Natural killer cell (primary cell): Measurements from ENCODE around the gene PARD3B. TPM values are rescaled to one million over a fixed set of nuclear protein-coding genes. Genes with fewer than 3 reads are reported as not detected.

Source experiments
- ATAC-seq, 3 donors: fragments of 150-1000 bp in 2 of 3; fragments of 200-7000 bp in 1 of 3; cut with Tn5 transposase; 1 replicate in 1 of 3; 2 replicates in 2 of 3; pipeline ENCODE4 v1.10.0; 2021; ENCODE audit warnings: mild to moderate bottlenecking in 2 of 3, moderate library complexity in 2 of 3
- DNase-seq, 2 donors: peaks; one replicate each; pipeline versions ENCODE4 v3.0.0 to v3.0.0-alpha.2; 2013 to 2021; ENCODE audit warnings: mixed read lengths in 1 of 2
- H3K27ac ChIP-seq: one replicate; pipeline ENCODE4 v1.5.1; 2013; ENCODE audit warnings: mild to moderate bottlenecking, low read length
- H3K27me3 ChIP-seq: one replicate; pipeline ENCODE4 v1.6.1; 2013; ENCODE audit warnings: low read length; ENCODE audit not compliant: control insufficient read depth, insufficient read depth
- H3K36me3 ChIP-seq: one replicate; pipeline ENCODE4 v1.6.1; 2013; ENCODE audit warnings: low read length; ENCODE audit not compliant: control insufficient read depth, insufficient read depth
- H3K4me1 ChIP-seq: one replicate; pipeline ENCODE4 v1.6.1; 2013; ENCODE audit warnings: low read length; ENCODE audit not compliant: control insufficient read depth, insufficient read depth
- H3K4me3 ChIP-seq: one replicate; pipeline ENCODE4 v1.5.1; 2013; ENCODE audit warnings: low read length
- H3K9me3 ChIP-seq: one replicate; pipeline ENCODE4 v1.6.1; 2013; ENCODE audit warnings: low read length; ENCODE audit not compliant: control insufficient read depth, insufficient read depth
- H3K27ac Mint-ChIP-seq, 2 donors: one replicate each; pipeline ENCODE4 v1.8.0; 2022; ENCODE audit warnings: mild to moderate bottlenecking in 2 of 2, mixed read lengths in 2 of 2, moderate library complexity in 1 of 2
- H3K27me3 Mint-ChIP-seq, 2 donors: one replicate each; pipeline ENCODE4 v1.8.0; 2022; ENCODE audit warnings: low read depth in 2 of 2, mixed read lengths in 2 of 2
- H3K36me3 Mint-ChIP-seq: one replicate; pipeline ENCODE4 v1.8.0; 2022; ENCODE audit warnings: mixed read lengths
- H3K4me1 Mint-ChIP-seq, 2 donors: one replicate each; pipeline ENCODE4 v1.8.0; 2022; ENCODE audit warnings: mixed read lengths in 2 of 2
- H3K4me3 Mint-ChIP-seq: one replicate; pipeline ENCODE4 v1.8.0; 2022; ENCODE audit warnings: mild to moderate bottlenecking, moderate library complexity, mixed read lengths
- H3K9me3 Mint-ChIP-seq, 2 donors: one replicate each; pipeline ENCODE4 v1.8.0; 2022; ENCODE audit warnings: mixed read lengths in 2 of 2
- WGBS: methylation state at CpG from one replicate; pipeline ENCODE4 v1.1.7; 2013; ENCODE audit warnings: missing lambda C conversion rate; ENCODE audit not compliant: insufficient coverage; 5-methylcytosine and 5-hydroxymethylcytosine counted together
- intact Hi-C: fragments of 100-400 bp; cut with micrococcal nuclease; formaldehyde crosslinking; loops from one replicate; pipeline ENCODE4 v1.14.2; 2022
- total RNA-seq, 4 donors: library from RNA; stranded (reverse); fragments of 120-200 nt in 1 of 4; gene quantifications; one replicate each; pipeline versions ENCODE4 v1.2.3 to v1.2.4, GENCODE V29; 2013 to 2022
- TF ChIP-seq, protein P1 (sequence below): fragments of 200-600 bp; IDR thresholded peaks from one replicate; pipeline ENCODE4 v1.8.0; 2022; ENCODE audit warnings: antibody characterized with exemption

The PARD3B gene
- total RNA-seq, 3 donors from 2014 or later (not counting 1 experiment from before 2014, with no cell fraction given), result 0.13 to 0.45 TPM; not detected in 1

DNA sequence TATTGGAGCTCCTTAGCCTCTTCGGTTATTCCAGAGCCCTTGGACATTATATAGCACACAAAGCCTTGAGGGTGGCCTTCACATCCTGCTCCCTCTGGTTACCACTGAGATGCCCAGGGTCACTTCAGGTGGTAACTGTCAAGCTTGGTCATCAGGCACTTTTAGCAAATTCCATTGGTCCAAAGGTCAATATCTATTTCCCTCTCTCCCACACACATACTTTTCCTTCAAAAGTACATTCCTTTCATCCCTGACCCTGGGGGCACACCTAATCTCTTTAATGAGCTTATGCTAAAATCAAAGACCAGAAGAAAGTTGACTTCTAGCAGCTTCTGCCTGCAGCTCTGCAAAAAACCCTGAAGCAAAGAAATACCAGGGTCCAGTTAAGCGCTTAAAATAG lies 965.1 kb downstream of the PARD3B start:
- no peak overlapping the region for H3K4me3 ChIP-seq
- no peak overlapping the region for H3K27ac ChIP-seq
- TF ChIP-seq, protein P1, sequence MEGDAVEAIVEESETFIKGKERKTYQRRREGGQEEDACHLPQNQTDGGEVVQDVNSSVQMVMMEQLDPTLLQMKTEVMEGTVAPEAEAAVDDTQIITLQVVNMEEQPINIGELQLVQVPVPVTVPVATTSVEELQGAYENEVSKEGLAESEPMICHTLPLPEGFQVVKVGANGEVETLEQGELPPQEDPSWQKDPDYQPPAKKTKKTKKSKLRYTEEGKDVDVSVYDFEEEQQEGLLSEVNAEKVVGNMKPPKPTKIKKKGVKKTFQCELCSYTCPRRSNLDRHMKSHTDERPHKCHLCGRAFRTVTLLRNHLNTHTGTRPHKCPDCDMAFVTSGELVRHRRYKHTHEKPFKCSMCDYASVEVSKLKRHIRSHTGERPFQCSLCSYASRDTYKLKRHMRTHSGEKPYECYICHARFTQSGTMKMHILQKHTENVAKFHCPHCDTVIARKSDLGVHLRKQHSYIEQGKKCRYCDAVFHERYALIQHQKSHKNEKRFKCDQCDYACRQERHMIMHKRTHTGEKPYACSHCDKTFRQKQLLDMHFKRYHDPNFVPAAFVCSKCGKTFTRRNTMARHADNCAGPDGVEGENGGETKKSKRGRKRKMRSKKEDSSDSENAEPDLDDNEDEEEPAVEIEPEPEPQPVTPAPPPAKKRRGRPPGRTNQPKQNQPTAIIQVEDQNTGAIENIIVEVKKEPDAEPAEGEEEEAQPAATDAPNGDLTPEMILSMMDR, result no peak
- no peaks in the 10 kb centered on the region for H3K36me3 ChIP-seq
- Mint-ChIP-seq H3K36me3 (no peaks in the 10 kb centered on the region), H3K27ac (no peak overlapping the region), H3K9me3 (no peaks in the 10 kb centered on the region), H3K4me3 (no peak overlapping the region), H3K27me3 (no peaks in the 10 kb centered on the region), H3K4me1 (no peaks in the 10 kb centered on the region)
- intact Hi-C loops, result no loop called here
- no peaks in the 10 kb centered on the region for H3K27me3 ChIP-seq
- DNase-seq, result no peak
- no peaks in the 10 kb centered on the region for H3K9me3 ChIP-seq
- H3K4me1 ChIP-seq, result no peaks in the 10 kb centered on the region
- WGBS, result 78% methylated on average over 1 of the region's 2 CpGs
- no peak for ATAC-seq

DNA sequence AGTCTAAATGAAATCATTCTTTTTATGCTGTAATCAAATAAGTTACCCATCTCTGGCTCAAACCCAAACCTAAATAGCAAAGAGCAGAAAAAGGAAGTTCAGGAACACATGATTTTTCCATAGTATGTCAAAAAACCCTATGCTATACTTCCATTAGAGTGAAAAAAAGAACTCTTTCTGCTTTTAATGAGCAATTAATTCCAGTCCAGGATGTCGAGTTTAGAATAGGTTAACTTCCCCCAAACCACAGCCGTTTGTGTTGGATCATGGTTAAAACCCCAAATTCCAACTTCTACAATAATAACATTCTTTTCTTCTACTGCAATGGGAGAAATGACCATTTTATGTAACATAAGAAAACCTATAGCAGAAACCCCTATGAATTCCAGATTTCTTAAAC lies 965.9 kb downstream of the PARD3B start:
- DNase-seq (no peak), ATAC-seq (no peak)
- TF ChIP-seq, protein P1, result no peak
- WGBS, result no CpG with 5 or more reads among the region's 2 CpGs
- no peaks in the 10 kb centered on the region for H3K4me1 ChIP-seq
- H3K9me3 ChIP-seq, result no peaks in the 10 kb centered on the region
- no peak overlapping the region for H3K4me3 ChIP-seq
- H3K4me1 Mint-ChIP-seq, result no peaks in the 10 kb centered on the region
- no peak overlapping the region for H3K27ac Mint-ChIP-seq
- no peak overlapping the region for H3K4me3 Mint-ChIP-seq
- H3K27me3 ChIP-seq, result no peaks in the 10 kb centered on the region
- no peaks in the 10 kb centered on the region for H3K36me3 ChIP-seq
- intact Hi-C loops, result no loop called here
- H3K27me3 Mint-ChIP-seq, result no peaks in the 10 kb centered on the region
- no peaks in the 10 kb centered on the region for H3K9me3 Mint-ChIP-seq
- no peaks in the 10 kb centered on the region for H3K36me3 Mint-ChIP-seq
- no peak overlapping the region for H3K27ac ChIP-seq

DNA sequence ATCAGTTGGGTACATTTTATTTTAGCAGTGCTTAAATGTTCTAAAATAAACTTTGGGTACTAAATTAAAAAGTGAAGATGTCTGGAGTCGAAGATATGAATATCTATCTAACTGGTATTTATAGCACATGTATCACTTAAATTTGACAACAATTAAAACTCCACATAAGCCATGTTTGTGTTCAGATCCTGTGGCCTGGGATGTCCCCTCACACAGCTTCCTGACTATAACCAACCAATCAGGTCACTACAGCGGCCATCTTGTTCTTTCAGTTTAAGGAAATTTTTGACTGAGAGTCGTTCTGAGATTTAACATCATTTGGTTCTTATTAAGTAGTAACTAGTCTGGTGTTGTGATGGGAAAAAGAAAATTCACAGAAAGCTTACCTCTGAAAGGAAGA lies 966.4 kb downstream of the PARD3B start:
- no peak overlapping the region for H3K4me3 Mint-ChIP-seq
- Histone ChIP-seq H3K4me3 (no peak overlapping the region), H3K27me3 (no peaks in the 10 kb centered on the region), H3K4me1 (no peaks in the 10 kb centered on the region), H3K9me3 (no peaks in the 10 kb centered on the region), H3K36me3 (no peaks in the 10 kb centered on the region), H3K27ac (no peak overlapping the region)
- intact Hi-C loops, result no loop called here
- H3K36me3 Mint-ChIP-seq, result no peaks in the 10 kb centered on the region
- TF ChIP-seq, protein P1, result no peak
- DNase-seq, result no peak
- no peaks in the 10 kb centered on the region for H3K4me1 Mint-ChIP-seq
- ATAC-seq, result no peak
- H3K9me3 Mint-ChIP-seq, result no peaks in the 10 kb centered on the region
- 84% methylated on average over 2 of the region's 3 CpGs for WGBS
- no peaks in the 10 kb centered on the region for H3K27me3 Mint-ChIP-seq
- H3K27ac Mint-ChIP-seq, result no peak overlapping the region

DNA sequence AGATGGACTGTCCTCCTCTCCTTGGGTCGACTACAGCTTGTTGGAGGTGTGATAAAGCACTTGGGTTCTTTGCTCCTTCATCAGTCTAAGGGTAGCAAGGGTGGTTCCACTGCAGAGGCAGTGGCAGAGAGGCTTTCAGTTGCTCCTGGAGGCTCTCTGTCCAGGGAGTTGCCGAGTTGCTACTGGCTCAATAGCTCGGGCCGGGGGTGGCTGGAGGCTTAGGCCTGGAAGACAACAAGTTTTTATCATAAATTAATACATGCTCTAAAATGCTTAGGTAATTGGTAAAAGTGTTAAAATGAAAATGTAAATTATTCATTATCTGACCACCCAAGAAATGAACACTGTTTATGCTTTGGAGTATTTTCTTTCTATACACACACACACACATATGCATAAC lies 975.0 kb downstream of the PARD3B start:
- intact Hi-C loops, result no loop called here
- TF ChIP-seq, protein P1, result no peak
- Mint-ChIP-seq H3K27me3 (peaks cover 0 to 6% of the 10 kb centered on the region in 2 donors), H3K36me3 (no peaks in the 10 kb centered on the region), H3K27ac (no peak overlapping the region), H3K9me3 (peaks cover 3 to 4% of the 10 kb centered on the region in 2 donors), H3K4me1 (no peaks in the 10 kb centered on the region), H3K4me3 (no peak overlapping the region)
- no peaks in the 10 kb centered on the region for H3K9me3 ChIP-seq
- H3K36me3 ChIP-seq, result no peaks in the 10 kb centered on the region
- no peaks in the 10 kb centered on the region for H3K27me3 ChIP-seq
- no peak for DNase-seq
- H3K4me1 ChIP-seq, result no peaks in the 10 kb centered on the region
- WGBS, result 80% methylated on average over 4 of the region's 4 CpGs
- no peak overlapping the region for H3K4me3 ChIP-seq
- ATAC-seq, result no peak
- H3K27ac ChIP-seq, result no peak overlapping the region
